NOMO-1 treated with dmso at 0.1 percent for 144 hours (cell line): ENCODE data around the gene SEPTIN12.

Source experiments
- DNase-seq: peaks from one replicate; lab custom pipeline; 2025; ENCODE audit not compliant: unreplicated experiment; lab: John Stamatoyannopoulos, UW

The SEPTIN12 gene

DNA sequence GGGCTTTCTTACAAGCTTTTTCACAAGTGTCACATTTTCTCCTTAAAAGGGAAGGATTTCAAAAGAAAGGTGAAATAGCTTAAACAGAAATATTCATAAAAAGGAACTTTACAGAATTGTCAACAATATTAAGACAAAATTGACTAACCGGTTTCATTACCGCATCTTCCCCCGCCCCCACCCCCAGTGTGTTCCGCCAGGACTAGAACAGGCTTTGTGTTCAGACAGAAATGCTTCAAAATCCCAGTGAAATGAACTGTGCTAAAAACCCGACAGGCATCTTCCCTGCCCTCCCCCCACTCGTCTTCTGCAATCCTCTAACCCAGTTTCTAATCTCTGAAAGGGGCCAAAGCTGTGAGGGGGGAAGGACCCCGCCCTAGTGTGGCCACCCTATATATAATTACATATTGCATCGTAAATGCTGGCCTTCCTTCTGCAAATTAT is 15.3 kb upstream of the SEPTIN12 start:
- DNase-seq, result peak; percentile 59

DNA sequence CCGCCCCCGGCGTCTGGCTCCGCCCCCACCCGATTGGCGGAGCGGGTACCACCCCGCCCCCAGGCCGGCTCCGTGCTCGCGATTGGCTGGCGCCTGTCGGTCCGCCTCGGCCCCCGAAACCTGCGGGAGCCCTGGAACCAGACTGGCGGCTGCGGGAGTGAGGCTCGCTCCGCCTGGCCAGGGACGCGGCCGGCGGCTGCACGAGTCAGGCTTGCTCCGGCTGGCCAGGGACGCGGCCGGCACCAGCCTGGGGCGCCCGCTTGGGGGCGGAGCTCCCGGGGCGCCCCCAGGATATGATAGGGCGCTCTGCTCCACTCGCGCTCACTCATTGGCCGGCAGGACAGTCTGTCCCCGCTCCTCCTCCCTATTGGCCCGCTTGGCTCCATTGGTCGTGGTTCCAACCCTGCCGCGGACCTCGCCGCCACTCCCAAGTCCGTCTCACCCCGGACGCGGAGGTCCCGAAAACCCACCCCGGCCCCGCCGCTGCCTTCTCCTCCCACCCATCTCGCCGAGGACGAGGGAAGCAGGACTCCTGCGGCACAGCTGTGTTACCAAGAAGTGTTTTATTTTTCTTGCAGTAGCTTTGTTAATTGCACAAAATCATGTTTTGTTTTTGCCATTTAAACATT is 14.6 kb upstream of the SEPTIN12 start:
- peak; percentile 84 for DNase-seq

DNA sequence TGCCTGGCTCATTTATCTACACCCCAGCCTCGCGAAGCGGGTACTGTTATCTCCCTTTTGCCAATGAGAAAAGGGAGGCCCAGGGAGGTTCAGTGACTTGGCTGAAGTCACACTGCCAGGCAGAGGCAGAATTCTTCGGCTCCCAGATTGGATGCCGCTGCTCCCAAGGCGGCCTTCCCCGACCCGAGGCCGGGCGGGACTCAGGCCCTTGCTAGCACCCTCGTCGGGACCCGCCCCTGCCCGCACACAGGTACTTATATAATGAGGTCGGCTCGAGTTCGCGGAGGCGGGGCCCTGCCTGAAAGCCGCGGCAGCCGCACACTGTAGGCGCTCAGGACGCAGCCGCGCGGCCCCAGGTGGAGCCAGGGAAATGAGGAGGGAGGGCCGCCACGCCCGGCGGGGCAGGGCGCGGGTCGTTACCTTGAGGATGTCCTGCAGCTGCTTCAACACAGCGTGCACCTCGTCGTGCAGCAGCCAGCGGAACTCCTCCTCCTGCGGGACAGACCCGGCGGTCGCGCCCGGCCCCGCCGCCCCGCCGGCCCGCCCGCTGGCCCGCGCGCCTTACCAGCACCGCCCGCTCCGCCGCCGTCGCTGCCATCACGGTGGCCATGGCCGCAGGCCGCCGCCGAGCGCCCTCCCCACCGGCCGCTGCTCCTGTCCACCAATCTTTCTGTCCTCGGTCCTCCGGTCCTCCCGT is 14.0 kb upstream of the SEPTIN12 start, which contains the start of gene ROGDI:
ROGDI (minus strand) TSS at position 672 of the 697 bp plus-strand sequence; CDS start at position 610, 62 bp downstream.
- peak; percentile 58 for DNase-seq

DNA sequence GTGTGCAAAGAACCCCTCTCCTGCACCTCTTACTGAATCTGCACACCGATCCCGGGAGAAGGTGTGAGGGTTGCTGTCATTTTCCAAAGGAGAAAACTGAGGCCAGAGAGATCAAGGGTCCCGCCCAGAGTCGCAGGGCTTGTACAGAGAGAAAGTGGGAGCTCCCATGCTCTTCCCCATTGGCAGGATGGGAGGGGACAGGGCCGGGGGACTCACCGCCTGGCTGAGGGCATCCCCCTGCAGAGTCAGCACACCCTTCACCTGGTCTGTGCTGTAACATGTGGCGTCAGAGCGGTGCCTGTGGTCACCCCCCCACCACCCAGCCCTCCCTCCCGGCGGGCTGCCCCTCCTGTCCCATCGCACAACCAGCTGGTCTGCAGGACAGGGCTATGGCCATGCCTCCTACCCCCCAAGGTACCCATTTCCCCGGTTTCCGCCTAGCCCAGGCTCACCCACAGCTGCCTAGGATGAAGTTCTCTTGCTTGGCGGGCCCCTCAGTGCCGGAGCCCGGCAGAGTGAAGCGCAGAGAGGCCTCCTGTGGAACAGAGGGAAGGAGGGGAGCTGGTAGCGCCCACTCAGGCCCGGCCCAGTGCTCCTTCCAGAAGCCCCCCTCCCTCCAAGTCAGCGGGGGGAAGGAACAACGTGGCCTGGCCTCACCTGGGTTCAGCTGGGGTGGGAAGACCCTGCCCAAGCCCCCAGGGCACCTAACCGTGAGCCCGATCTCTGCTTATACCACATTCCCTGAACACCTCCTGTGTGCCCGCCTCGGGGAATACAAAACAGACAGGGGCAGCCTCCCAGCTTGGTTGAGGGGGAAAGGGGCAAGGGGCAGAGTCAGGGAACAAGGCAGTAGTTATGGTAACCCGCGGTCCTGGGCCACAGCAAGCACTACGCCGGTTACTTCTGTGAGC is 13.2 kb upstream of the SEPTIN12 start:
- no peak for DNase-seq

DNA sequence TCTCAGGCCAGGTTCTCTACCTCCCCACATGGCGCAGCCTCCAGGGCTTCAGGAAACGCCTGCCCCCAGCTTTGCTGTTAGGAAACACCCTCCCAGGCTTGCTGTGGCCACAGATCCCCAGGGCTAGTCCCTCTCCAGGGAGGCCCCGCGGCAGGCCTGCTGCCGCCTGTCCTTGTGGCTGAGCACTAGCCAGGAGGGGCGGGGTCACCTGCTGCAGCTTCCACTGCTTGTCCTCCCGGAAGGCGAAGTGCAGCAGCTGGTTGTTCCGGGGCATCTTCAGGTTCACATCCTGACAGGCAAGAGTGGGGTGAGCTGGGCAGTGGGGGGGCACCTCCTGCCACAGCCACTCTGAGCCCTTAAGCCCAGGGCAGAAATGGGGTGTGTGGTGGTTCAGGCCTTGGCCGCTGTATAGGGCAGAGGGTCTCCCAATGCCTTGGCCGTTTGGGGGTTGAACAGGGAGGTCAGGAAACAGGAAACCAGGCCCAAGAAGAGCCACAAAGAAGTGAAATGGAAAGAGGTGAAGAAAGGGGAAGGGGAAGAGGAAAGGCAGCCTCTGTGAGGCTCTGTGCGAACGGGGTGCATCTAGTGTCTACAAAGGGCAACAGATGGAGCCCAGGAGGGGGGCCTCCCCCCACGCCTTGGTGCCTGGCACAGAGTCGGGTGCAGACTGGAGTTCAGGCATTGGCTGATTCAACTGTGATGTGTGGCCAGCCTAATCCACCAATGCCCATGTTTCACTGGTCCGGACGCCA is 12.3 kb upstream of the SEPTIN12 start:
- peak; percentile 47 for DNase-seq

DNA sequence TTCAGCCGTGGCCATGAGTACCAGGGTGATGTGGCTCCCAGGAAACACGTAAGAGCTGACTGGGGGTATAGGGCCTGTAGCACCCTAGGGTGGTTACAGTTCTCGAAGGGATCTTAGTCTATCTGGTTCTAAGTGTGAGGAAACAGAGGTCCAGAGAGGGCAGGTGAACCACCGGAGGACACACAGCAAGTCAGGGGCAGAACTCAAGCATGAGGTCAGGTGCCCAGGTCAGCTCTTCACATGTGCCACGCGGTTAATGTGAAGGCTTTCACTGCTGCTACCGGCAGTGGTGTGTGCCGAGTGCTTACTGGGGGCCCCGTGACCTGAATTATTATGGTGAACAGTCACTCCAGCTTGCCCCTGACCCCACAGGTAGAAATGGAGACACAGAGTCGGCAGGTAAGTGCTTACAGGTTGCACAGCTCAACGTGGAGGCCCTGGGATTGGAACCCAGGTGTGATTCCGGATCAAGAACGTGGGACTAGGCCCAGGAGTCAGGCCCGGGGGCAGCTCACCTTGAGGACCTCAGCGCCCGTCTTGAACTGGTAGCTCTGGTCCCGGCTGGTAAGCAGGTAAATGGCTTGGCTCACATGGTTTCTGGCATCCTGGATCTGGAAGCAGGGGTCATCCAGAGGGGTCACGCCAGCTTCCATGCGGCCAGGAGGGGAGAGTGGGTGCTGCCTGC is 11.2 kb upstream of the SEPTIN12 start:
- DNase-seq, result no peak

DNA sequence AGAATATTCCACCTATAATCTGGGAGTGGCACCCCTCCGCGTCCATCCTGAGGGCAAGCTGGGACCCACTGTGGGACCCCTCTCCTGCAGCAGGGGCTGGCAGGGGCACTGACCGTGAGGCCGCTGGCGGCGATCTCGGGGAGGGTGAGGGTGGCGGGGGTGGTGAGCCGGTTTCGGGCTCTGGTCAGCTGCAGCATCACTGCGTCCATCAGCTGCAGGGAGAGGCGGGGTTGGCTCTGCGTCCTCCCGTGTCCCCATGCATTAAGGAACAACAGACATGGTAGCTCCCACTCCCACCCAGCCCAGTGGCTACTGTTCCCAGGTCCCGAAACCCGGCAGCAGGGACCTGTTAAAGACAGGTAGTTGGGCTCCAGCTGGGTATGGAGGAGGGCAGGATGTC is 10.3 kb upstream of the SEPTIN12 start:
- DNase-seq, result no peak

DNA sequence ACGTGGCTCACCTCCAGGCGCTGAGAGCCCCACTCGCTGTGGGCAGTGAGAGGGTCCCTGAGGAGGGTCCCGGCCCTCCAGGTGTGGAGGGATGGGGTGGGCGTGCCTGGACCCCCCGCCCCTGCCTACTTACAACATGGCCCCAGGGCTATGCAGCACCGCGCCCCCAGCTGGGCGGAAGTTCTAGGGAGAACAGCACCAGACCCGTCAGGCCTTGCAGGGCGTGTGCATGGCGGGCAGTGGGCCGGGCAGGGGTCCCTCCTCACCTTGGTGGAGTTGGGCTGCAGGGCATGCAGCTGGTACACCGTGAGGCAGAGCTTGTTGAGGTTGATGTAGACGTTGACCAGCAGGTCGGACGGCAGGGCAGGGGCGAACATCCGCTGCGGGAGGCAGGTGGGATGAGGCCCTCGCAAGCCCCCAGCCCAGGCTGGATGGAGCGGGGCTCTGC is 9.7 kb upstream of the SEPTIN12 start:
- no peak for DNase-seq

DNA sequence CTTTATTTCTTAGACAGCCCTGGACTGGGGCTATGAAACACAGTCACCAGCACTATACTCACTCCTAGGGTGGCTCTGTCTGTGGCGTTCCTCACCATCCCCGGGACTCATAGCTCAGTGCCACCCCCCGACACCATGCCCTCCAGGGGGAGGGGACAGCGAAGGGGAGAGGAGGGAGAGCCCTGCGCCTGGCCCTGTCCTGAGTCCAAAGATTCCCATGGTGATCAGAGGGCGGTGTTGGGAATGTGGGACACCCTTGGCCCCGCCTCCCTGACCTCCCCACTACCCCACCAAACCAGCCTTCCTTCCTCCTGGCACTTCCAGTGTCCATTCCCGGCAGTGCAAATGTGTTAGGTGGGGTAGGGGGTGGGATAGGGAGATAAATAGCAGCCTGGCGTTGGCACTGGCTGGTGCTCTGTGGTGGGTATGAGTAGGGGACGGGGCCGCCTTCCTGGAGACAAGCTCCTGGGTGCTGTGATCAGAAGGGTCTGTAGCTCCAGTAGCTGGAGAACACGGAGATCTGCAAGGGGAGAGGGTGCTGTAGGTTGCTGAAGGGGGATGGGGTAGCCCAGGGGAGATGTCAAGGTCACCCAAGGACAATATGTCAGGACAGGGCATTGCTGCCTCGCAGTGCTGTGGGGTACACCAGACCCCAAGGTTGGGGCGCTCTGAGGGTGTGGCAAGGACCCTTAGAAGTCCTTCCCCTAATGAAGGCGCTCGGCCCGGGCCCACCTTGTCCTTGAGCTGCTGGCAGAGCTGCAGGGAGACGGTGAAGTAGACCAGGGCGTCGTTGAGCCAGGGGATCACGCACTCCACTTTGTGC is 9.0 kb upstream of the SEPTIN12 start:
- DNase-seq, result no peak

DNA sequence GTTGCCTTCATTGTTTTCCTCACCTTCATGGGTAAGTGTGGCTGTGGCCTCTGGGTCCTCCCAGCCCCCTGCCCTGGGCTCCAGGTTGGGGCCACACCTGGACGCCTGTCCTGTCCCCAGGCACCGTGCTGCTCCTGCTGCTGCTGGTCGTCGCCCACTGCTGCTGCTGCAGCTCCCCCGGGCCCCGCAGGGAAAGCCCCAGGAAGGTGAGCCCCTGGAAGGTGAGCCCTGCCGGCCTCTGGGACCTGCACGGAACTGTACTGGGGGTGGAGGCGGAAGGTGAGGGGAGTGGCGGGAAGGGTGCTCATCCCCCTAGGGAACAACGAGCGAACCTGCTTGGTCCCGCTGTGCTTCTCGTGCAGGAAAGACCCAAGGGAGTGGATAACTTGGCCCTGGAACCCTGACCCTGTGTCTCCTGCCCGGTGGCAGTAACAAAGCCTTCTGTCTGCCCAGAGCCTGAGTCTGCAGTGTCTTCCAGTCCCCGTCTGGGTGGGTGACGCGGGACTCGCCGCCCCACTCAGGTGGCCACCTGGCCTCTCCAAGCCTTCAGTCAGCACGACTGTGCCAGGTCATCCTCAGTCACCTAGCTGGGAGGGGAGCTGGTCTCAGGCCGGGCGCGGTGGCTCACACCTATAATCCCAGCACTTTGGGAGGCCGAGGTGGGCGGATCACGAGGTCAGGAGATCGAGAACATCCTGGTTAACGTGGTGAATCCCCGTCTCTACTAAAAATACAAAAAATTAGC is 7.9 kb upstream of the SEPTIN12 start:
- DNase-seq, result no peak

DNA sequence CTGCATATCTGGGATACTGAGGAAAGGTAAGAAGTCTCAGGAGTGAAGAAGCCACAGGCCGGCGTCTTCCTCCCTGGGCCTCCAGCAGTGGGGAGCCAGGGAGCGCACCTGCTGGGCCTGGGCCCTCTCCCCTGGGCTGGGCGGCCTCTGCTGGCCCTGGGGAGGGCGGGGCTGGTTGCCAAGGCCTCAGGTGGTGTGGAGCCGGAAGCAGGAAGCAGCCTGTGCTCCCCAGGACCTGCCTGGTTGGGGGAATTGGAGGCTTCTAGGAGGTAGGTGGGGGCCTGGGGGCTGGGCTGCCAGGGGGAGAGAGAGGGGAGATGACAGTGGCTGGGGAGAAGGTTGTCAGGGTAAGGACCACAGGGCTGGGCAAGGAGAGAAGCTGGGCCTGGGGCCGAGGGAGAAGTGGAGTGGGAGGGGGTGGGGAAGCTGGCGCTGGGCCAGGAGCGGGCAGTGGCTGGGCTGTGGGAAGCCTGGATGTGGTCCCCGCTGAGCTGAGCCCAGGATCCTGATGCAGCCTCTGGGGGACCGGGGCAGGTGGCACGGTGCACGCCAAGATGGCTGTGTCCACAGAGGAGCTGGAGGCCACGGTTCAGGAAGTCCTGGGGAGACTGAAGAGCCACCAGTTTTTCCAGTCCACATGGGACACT is 7.2 kb upstream of the SEPTIN12 start, which contains the start of gene SMIM22:
SMIM22 (plus strand) TSS at position 189 of the 647 bp plus-strand sequence; CDS start at position 555, 366 bp downstream.
- DNase-seq, result no peak

DNA sequence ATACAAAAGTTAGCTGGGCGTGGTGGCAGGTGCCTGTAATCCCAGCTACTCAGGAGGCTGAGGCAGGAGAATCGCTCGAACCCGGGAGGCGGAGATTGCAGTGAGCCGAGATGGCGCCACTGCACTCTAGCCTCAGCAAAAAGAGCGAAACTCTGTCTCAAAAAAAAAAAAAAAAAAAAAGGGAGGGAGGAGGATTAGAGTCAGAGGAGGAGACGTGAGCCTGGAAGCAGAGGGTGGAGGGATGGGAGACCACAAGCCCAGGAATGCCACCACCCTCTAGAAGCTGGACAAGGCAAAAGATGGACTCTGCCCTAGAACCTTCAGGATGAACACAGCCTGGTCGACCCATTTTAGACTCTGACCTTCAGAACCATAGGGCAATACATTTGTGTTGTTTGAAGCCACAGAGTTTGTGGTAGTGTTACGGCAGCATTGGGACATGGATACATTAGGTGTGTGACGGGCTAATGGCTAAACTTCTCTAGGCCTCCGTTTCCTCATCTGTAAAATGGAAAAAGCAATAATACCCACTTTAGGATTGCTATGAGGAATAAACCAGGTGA is 4.9 kb upstream of the SEPTIN12 start:
- DNase-seq, result no peak

DNA sequence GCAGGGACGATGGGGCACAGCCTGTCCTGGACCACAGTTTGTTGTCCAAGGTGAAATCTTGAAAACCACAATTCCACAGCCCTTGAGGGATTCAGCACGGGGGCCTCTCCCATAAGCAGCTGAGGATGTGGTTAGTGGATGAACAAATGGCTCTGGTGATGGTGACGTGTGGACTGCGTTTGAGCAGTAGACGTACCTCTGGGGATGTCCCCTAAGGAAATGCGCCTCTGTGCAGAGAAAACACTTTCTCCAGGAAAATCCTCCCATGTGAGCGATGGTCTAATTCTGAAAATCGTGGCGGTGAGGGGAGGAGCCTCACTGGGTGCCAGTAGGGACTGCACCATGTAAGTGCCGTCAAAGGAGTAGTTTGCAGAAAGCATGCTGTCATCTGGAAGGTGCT is 2.7 kb upstream of the SEPTIN12 start:
- DNase-seq, result no peak

DNA sequence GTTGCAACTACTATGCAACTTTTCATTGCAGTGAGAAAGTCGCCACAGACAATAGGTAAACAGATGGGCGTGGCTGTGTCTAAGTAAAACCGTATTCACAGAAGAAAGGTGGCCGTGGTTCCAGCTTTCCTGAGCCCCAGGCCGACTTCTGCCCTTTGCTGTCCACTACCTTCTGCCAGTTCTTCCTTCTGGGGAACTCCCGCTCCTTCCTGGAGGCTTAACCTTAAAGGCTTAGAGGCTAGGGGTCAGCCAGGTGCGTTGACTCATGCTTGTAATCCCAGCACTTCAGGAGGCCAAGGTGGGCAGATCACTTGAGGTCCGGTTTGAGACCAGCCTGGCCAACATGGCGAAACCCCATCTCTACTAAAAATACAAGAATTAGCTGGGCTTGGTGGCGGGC is 2.1 kb upstream of the SEPTIN12 start:
- no peak for DNase-seq

DNA sequence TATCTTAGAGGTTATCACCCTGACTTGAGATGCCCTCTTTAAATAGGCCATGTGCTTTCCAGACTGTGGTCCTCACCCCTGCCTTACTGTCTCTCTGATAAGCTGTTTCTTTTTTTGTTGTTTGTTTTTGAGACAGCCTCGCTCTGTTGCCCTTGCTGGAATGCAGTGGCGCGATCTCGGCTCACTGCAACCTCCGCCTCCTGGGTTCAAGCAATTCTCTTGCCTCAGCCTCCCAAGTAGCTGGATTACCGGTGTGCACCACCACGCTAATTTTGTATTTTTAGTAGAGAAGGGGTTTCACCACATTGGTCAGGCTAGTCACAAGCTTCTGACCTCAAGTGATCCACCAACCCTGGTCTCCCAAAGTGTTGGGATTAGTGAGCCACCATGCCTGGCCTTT is 765 bp upstream of the SEPTIN12 start:
- DNase-seq, result no peak

DNA sequence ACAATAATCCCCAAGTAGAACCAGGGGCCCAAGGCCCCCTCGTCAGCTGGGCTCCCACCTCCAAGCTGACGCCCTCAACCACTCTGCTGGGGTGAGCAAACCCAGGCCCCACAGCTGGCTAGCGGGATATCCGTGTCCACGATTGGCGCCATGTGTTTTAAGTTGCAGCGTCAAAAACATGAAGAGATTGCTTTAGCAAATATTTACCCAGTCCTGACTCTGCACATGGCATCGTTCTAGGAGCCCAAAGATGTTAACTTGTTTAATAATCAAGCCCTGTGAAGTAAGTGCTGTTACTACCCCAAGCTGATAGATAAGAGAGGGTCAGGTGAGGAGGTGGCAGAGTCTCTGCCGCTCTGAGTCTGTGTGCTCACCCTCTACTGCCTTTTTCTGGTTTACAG is 344 bp upstream of the SEPTIN12 start:
- no peak for DNase-seq

DNA sequence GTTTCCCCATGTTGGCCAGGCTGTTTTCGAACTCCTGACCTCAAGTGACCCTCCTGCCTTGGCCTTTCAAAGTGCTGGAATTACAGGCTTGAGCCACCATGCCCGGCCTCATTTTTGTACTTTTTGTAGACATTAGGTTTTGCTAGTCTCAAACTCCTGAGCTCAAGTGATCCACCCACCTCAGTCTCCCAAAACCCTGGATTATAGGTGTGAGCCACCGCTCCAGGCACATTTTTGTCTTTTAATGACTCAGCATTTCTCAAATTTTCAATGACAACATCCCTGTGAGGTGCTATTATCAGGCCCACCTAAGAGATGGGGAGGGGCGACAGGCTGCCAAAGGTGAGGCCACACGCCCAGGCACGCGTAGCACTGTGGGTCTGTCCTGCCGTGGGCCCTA is 1.1 kb downstream of the SEPTIN12 start:
- no peak for DNase-seq
